ENCODE measurements around the gene STX10. TPM values are rescaled to one million over a fixed set of nuclear protein-coding genes. Genes with fewer than 3 reads are reported as not detected.

STX10 gene
- total RNA-seq, 4 donors from 2014 or later = 41.0 to 97.6 (median 53.9) TPM

DNA sequence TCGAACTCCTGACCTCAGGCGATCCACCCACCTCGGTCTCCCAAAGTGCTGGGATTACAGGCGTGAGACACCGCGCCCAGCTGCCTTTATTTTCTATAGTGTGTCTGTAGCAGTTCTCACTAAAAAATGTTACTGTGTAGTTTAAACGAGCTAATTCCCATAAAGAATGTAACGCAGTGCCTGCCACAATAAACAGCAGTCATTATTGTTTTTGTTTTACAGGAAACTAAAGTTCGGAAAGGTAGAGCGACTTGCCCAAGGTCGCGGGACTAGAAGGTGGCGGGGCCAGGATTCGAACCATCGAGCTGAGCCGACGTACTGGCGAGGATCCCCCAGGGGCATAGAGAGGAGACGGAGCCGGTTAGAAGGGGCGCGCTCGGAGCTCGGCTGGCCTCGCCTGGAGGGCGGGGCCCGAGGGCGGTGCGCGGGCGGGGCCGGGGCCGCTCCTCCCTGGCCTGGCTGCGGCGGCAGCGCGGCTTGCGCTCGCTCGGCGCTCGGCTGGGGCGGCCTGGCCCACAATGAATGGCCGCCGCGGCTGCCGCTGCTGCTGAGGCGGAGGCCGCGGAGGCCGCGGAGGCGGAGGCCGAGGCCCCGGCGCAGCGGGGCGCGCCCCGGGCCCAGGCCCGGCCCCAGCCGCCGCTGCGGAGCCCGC is 32.3 kb downstream of the STX10 start, which contains the start of gene NACC1:
TSS of gene NACC1 (plus strand) at position 493 of the 652 bp plus-strand sequence. CDS start 16,944 bp downstream, outside the sequence.
- ATAC-seq (ENCODE audit: low FRiP score) = peak; percentile 86
- no peak for DNase-seq (ENCODE audit: low spot score)
- TF ChIP-seq, protein P1, sequence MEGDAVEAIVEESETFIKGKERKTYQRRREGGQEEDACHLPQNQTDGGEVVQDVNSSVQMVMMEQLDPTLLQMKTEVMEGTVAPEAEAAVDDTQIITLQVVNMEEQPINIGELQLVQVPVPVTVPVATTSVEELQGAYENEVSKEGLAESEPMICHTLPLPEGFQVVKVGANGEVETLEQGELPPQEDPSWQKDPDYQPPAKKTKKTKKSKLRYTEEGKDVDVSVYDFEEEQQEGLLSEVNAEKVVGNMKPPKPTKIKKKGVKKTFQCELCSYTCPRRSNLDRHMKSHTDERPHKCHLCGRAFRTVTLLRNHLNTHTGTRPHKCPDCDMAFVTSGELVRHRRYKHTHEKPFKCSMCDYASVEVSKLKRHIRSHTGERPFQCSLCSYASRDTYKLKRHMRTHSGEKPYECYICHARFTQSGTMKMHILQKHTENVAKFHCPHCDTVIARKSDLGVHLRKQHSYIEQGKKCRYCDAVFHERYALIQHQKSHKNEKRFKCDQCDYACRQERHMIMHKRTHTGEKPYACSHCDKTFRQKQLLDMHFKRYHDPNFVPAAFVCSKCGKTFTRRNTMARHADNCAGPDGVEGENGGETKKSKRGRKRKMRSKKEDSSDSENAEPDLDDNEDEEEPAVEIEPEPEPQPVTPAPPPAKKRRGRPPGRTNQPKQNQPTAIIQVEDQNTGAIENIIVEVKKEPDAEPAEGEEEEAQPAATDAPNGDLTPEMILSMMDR (IDR thresholded peaks at IDR 0.05) = no peak

DNA sequence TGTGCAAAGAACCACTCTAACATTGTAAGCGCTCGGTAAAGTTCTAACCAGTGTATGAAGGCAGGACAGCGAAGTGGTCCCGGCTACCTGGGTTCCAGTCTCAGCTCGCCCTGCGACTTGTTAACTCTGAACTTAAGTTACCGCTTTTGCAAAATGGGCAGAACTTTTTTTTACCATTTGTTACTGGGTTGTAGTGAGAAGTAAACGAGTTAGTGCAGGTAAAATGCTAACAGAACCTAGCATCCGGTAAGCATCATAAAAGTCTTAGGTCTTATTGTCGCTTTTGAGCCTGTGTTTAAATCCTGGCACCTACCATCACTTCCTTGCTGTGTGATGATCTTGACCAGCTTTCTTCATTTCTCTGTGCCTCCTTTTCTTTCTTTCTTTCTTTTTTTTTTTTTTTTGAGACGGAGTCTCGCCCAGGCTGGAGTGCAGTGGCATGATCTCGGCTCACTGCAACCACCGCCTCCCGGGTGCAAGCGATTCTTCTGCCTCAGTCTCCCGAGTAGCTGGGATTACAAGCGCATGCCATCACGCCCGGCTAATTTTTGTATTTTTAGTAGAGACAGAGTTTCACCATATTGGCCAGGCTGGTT is 32.9 kb downstream of the STX10 start:
- ATAC-seq (ENCODE audit: low FRiP score) (no peak), DNase-seq (ENCODE audit: low spot score) (no peak)

DNA sequence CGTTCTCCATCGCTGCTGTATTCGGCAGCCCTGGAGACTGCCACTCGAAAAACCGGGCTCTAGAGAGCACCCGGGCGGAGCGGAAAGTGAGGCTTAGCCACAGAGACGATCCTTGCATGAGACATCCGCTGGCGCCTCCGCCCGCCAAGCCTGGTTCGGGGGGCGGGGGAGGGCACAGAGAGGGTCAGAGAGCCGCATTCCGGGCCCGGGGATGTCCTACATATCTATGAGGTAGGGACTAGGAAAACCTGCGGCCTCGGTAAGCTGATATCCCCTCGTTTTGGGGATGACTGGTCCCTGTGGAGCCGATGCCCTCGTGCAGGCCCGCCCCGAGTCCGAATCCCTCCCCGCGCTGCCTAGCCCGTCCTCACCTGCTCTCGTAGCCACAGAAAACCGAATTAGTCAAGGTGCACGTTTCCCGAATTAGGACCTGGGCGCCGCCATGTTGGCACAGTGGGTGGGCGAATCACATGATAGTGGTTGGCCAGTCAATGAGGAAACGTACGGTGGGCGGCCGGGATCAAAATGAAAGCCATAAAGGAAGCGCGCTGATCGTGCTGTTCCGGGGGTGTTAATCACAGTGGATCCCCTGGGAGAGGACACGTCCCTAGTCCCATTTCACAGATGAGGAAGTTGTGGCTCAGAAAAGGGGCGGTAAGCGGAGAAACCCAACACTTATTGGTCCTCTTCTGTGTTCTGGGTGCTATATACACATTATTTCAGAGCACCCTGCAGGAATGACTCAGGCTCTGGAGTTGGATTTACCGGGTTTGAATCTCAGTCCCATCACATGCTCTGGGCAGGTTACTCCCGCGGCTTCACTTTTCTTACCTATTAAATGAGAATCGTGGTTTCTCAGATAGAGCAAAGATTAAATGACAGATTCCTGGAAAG is 33.6 kb downstream of the STX10 start, which contains the start of gene TRMT1:
TSS of gene TRMT1 (minus strand) at position 459 of the 894 bp plus-strand sequence. CDS start at position 118, 341 bp downstream.
- DNase-seq (ENCODE audit: low spot score) (peak; percentile 93), ATAC-seq (ENCODE audit: low FRiP score) (peak; percentile 49)
- TF ChIP-seq, protein P1 (IDR thresholded peaks at IDR 0.05) = no peak

More for the DNA sequence above, 32.9 kb downstream of the STX10 start:
- TF ChIP-seq, protein P1 (IDR thresholded peaks at IDR 0.05) = no peak

- ATAC-seq (ENCODE audit: low FRiP score) = no peak
- DNase-seq (ENCODE audit: low spot score) = no peak
- TF ChIP-seq, protein P1 (IDR thresholded peaks at IDR 0.05) = no peak
Observed at GRCh38 chr19:13115936-13116281, 34.3 kb downstream of the STX10 start.

DNA sequence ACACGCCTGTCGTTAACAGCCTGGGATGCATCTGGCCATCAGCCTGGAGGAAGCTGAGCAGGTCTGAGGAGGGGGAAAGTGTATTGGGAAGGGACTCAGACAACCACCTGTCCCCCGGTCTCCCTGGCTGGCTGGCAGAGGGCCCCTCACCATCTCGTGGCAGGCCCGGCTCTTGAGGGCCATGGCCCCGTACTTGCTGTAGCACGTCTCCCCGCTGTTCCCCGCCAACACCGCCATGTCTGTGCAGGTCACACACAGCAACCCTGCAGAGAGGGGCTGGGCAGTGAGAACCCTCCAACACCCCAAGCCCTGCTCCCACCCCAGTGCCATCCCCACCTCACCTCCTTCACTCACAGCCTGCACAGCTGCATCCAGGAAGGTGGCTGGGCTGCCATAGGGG is 37.6 kb downstream of the STX10 start:
- DNase-seq (ENCODE audit: low spot score) (no peak), ATAC-seq (ENCODE audit: low FRiP score) (no peak)
- TF ChIP-seq, protein P1 (IDR thresholded peaks at IDR 0.05) = no peak

- DNase-seq (ENCODE audit: low spot score) (no peak), ATAC-seq (ENCODE audit: low FRiP score) (no peak)
- TF ChIP-seq, protein P1 (IDR thresholded peaks at IDR 0.05) = no peak
Observed at GRCh38 chr19:13110099-13110610, 40.0 kb downstream of the STX10 start.

Data from omental fat pad (tissue), 4 donors.